CD1c-positive myeloid dendritic cell (primary cell): Measurements from ENCODE around the gene AP4B1.
"Not testable (repeated sequence)": the region's sequence is repeated elsewhere in the genome, so short reads cannot be mapped to it uniquely, and the experiment has no call there.

ENCODE experiments used
- DNase-seq: peaks from one replicate; pipeline ENCODE4 v3.0.0-alpha.2; 2016; ENCODE audit errors: extremely low spot score

The AP4B1 gene

DNA sequence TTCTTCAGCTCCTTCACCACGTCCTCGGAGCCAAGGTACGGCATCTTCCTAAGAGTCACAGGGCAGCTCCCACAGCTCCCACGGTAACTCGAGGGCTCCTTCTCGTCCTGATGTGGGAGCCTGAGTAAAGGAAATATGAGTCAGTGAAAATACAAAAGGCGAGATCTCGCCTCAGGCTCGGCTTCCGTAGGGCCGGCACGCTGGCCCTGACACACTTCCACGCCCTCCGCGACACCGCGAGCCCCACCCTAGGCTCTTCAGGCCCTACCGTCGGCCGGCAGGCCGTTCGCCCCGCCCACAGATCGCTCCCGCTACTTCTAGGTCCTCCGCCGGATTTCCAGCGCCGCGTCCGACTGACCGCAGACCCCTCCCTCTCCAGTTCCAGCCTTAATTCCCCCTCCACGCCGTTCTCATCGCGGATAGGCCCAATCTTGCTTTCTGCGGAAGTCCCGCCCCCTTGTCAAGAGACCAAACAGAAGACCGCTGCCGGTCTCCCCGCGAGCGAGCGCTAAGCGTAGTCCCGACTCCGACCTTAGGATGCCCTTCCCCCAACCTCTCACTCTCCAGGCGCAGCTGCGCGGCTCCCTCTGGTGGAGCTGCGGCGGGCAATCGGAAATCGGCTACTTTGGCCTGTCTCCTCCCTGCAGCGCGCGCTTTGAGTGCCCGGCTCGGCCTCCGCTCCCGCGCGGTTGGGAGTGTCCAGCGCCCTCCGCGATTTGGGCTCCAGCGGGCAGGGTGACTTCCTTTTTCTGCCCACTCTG is at the start of gene AP4B1, which contains the start of gene DCLRE1B:
AP4B1 (minus strand) TSS at position 126 of the 761 bp plus-strand sequence; CDS start at position 44, 82 bp downstream.
DCLRE1B (plus strand) TSS at position 653 of the 761 bp plus-strand sequence. CDS start 261 bp downstream, outside the sequence.
- peak; percentile 99 for DNase-seq

DNA sequence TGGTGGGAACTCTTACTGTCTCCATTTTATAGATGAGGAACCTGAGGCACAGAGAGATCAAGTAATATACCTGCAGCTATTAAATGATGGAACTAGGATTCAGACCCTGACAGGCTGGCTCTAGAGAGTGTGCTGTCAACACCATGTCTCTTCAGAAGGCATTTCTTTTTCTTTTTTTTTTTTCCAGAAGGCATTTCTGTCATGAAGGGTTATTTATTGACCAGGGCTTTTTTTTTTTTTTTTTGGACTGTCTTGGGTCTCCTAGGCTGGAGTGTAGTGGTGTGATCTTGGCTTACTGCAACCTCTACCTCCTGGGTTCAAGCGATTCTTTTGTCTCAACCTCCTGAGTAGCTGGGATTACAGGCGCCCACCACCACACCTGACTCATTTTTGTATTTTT is 47.1 kb upstream of the AP4B1 start:
- no peak for DNase-seq

DNA sequence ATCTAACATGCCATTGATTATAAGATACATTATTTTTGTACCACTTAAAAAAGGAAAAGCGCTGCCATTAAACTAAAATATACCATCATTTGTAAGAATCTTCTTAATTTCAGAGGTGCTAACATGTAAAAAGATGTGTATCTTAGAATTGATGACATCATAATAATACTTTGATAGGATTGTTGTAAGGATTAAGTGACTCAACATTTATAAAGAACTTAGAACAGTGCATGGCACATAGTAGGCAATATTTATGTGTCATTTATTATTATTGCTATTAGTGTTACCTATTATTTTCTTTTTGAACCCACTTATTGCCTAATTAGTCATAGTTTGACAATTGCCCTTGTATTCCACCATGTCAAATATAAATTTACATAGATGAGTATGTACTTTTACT is 46.3 kb upstream of the AP4B1 start:
- DNase-seq: no peak

DNA sequence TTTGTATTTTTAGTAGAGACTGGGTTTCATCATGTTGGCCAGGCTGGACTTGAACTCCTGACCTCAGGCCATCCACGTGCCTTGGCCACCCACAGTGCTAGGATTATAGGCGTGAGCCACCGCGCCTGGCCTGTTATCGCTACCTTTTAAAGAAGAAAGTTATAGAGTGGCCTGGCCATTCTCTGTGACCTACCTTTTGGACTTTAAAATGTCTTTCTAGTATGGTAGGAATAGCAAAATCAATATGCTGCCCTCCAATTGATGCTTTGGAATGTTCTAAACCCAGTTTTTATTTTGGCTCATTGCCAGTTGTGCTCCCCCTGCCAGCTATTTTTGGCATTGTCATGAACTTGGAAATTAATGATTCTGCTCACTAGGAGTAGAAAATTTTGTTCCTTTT is 44.4 kb upstream of the AP4B1 start:
- DNase-seq: peak; percentile 30

DNA sequence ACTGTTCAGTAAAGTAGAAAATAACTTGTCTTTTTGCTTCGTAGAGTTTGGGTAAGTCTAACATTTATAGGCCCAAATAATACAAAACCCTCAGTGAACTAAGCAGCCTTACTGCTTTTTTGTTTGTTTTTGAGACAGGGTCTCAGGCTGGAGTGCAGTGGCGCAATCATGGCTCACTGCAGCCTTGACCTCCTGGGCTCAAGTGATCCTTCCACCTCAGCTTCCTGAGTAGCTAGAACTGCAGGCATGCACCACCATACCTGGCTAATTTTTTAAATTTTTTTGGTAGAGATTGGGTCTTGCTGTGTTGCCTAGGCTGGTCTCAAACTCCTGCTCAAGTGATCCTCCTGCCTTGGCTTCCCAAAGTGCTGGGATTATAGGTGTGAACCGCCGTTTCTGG is 43.6 kb upstream of the AP4B1 start:
- not testable (repeated sequence) for DNase-seq

DNA sequence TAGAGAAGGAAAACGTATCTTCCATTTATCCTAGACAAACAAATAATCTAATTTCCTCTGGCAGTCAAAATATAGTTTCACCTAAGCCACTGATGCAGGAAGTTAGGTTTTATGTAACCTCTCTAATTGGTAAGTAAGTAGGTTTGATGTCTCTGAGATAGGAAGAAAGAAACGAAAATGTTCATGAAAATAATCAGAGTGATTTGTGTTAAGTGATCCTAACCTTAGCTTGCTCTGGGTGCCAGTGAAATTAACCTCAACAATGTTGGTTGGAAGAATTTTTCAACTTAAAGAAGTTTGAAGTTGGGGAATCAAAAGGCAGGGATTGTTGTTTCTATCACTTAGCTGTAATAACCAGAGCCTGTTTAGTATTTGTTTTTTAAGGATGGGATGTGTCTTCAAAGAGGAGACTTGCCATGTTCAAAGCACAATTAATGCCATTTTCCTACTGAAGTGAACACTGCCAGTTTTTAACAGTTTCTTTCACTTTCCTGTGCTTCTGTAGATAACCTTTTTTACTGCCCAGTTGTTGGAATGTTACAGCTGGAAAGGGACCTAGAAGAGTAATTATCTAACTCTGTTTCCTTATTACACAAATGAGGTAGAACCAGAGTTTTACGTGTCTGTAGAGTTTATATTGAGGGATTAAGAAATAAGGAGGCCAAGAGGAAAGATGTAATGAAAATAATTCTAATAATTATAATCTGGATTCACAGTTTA is 42.9 kb upstream of the AP4B1 start:
- no peak for DNase-seq

DNA sequence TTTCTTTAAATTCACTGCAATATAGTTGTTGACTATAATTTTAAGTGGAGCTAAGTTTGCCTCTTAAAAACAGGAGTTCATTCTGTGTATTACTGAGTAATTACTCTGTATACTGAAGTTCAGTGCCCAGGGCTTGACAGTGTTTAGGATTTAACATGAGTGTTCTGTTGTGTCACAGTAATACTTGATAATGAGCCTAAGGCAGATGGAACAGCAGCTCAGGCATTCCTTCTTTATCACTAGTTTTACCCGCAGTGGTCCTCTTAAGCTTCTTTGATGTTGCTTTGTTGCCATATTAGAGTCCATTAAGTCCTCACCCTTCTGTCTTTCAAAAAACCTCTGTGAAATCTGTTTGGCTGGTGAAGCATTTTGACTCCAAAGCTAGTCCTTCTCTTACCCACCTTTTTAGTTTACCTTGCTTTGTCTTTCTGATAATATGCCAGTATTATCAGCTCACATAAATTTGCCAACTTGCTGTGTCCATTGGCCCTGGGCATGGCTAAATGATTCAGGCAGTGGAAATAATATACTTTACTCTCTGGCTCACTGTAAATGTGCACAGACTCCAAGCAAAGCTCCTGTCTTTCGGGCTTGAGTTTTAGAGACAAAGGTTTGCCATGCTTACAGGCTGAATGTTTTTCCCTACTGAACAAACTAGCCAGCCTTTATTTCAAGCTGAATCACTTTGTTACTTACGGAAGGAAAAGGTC is 42.2 kb upstream of the AP4B1 start:
- DNase-seq: no peak

DNA sequence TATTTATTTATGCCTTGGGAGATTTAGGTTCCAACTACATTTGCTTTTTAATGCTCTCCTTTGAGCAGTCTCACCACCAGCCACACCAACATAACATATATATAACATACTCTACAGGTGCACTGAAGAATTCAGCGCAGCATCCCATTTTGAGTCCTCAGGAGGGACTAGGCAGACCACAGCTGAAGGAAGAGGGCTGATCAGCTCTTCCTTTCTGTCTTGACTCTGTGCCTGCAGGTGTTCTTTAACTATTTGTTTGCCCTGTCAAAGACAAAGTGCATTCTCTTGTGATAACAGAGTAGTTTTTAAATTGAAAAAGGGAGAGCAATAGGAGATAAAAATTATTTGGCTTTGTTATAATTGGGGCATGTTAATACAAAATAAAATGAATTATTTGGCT is 41.5 kb upstream of the AP4B1 start:
- no peak for DNase-seq

DNA sequence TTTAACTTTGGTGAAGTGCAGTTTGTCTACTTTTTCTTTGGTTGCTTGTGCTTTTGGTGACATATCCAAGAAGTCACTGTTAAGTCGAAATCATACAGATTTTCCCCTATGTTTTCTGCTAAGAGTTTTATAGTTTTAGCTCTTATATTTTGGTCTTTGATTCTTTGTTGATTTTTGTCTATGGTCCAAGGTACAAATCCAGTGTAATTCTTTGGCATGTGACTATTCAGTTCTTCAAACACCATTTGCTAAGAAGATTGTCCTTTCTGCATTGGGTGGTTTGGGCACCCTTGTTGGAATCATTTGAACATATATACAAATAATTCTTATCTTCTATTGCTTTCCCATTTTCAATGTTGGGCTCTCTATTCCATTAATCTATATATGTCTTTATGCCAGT is 40.7 kb upstream of the AP4B1 start:
- no peak for DNase-seq

DNA sequence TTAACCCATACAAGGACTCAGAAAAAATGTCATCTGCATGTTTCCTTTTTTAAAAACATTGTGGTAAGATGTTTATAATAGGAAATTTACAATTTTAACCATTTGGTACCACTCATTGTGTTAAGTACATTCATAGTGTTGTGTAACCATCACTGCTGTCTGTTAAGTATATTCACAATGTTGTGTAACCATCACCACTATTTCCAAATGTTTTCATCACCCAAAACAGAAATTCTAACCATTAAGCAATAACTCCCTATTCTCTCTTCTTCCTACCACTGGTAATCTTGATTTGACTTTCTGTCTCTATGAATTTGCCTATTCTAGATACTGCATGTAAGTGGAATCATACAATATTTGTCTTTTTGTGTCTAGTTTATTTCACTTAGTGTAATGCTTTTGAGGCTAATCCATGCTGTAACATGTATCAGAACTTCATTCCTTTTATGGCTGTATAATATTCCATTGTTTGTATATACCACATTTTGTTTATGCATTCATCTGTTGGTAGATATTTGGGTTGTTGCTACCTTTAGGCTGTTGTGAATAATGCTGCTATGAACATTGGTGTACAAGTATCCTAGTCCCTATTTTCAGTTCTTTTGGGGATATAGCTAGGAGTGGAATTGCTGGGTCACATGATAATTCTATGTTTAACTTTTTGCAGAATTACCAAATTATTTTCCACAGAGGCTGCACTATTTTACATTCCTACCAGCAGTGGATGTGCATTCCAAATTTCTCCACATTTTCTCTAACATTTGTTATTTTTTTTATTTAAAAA is 38.6 kb upstream of the AP4B1 start:
- DNase-seq: peak; percentile 59

DNA sequence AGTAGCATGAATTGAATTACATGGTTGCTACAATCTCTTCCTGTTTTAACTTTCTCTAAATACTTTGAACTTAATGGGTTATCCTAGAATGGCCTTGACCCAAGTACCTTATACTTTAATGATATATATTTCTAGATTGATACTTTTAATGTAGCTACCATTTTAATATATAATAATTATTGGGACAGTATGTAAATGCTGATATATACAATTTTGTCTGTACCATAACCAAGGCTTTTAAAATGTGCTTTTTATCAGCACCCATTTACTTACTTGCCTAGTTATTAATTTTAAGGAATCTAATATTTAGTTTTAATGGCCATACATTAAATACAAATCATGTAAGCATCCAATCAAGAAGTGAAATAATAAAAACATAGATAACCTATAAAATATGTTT is 37.9 kb upstream of the AP4B1 start:
- no peak for DNase-seq

DNA sequence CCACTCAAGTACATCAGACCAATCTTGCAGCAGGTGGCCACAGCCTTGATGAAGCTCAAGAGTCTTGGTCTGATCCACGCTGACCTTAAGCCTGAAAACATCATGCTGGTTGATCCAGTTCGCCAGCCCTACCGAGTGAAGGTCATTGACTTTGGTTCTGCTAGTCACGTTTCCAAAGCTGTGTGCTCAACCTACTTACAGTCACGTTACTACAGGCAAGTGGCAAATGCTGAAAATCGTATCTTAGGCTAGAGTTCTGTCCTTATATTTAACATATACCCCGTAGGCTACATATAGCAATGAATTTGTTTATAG is 36.6 kb upstream of the AP4B1 start:
- DNase-seq: no peak

DNA sequence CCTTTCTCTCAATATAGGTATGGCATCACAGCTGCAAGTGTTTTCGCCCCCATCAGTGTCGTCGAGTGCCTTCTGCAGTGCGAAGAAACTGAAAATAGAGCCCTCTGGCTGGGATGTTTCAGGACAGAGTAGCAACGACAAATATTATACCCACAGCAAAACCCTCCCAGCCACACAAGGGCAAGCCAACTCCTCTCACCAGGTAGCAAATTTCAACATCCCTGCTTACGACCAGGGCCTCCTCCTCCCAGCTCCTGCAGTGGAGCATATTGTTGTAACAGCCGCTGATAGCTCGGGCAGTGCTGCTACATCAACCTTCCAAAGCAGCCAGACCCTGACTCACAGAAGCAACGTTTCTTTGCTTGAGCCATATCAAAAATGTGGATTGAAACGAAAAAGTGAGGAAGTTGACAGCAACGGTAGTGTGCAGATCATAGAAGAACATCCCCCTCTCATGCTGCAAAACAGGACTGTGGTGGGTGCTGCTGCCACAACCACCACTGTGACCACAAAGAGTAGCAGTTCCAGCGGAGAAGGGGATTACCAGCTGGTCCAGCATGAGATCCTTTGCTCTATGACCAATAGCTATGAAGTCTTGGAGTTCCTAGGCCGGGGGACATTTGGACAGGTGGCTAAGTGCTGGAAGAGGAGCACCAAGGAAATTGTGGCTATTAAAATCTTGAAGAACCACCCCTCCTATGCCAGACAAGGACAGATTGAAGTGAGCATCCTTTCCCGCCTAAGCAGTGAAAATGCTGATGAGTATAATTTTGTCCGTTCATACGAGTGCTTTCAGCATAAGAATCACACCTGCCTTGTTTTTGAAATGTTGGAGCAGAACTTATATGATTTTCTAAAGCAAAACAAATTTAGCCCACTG is 36.0 kb upstream of the AP4B1 start:
- DNase-seq: peak; percentile 23

DNA sequence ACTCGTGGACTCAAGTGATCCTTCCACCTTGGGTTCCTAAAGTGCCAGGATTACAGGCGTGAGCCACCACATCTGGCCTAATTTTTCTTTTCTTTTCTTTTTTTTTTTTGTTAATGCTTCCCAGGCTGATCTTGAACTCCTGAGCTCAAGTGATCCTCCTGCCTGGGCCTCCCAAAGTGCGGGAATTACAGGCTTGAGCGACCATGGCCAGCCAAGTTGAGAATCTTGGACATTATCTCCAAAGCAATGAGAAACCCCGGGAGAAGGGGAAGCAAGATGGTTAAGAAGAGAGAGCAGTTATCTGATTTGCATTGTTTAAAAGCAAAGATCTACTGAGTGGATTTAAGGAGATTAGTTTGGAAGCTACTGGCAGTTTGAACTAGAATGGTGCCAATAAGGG is 33.6 kb upstream of the AP4B1 start:
- no peak for DNase-seq

DNA sequence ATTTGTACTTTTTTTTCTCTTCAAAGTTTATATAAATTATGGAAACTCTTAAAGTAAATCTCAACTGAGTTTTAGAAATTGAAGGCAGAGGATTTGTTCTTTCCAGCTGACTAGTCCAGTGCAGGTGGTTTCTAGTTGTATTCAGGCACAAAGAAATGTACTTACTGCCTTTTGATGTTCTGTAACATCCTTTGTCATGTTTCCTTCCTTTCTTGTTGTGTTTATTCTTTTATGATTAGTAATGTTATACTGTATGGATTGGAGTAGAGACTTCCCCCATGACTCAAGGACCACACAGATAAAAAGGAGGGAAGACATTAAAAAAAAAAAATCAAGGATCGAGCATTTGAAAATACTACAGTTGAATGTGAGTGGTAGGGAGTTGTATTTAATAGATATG is 32.5 kb upstream of the AP4B1 start:
- no peak for DNase-seq

DNA sequence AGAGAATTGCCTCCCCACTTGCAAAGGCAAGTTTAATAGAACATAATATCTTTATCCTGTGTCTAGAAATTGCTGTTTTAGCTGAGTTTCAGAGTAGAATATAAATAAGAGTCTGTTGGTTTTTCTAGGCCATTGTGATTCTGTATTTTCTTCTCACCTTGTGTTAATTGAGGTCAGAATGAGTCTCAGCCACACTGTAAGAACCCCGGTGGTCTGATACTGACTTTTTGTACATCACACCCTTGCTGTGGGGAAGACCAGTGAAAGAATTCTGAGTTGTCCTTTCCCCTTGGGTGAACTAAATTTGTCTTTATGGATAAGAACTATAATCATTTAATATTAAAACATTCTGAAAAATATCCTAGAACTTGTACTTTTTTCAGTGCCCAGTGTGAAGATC is 31.4 kb upstream of the AP4B1 start:
- no peak for DNase-seq

DNA sequence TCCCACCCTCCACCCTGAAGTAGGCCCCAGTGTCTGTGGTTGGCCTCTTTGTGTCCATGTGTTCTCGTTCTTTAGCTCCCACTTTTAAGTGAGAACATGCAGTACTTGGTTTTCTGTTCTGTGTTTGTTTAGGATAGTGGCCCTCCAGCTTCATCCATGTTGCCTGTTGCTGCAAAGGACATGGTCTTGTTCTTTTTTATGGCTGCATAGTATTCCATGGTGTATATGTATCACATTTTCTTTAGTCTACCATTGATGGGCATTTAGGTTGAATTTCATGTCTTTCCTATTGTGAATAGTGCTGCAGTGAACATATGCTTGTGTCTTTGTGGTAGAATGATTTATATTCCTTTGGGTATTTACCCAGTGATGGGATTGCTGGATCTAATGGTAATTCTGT is 30.6 kb upstream of the AP4B1 start:
- no peak for DNase-seq

DNA sequence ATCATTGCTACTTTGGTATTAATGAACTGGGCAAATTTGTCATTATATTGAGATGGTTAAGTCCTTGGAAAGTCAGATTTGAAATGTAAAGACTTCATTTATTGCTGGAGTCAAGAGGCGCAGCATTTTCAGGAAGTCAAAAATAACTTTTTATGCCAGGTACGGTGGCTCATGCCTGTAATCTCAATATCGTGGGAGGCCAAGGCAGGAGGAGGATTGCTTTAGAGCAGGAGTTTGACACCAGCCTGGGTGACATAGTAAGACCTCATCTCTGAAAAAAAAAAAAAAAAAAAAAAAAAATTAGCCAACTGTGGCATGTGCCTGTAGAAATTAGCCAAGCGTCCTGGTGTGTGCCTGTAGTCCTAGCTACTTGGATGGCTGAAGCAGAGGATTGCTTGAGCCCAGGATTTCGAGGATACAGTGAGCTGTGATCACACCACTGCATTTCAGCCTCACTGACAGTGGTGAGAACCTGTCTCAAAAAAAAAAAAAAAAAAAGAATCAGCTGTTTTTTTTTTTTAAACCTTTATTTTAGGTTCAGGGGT is 30.0 kb upstream of the AP4B1 start:
- DNase-seq: no peak

DNA sequence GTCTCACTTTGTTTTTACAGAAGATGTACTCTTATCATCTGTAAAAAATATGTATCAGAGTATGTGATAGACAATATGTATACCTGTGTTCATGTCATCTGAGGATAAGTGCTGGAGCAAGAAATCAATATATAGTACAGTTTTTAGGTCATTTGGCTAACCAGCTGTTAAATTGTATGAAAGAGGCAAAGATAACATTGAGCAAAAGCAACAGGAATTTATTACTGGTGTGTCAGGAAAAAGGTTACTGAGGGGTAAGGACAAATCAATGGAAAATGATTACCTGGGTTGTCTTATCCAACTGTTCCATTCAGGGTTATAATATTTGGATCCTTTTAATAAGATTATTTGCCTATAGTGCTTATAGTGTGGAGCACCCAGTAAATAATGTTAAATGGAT is 29.4 kb upstream of the AP4B1 start:
- no peak for DNase-seq

DNA sequence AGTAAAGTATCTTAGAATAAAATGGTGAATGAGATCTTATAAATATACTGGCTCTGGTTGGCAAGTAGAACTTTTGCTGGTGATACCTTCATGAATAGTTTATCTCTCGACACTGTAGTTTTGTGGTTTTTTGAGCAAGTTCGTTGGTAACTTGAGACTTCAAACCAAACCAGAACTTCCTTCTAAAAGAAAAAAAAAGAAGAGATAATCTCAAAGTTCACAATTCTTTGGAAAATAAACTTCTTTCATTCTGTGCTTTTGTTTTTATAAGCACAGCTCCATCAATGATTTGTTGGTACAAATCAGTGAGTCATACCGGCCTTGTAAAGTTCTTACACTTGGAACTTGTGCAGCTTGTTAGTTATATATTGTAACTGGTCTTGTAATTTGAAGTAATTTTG is 26.9 kb upstream of the AP4B1 start:
- DNase-seq: peak; percentile 67
